GM21381 (cell line): ENCODE data around the gene TRIM52.
"Not testable (repeated sequence)": the region's sequence is repeated elsewhere in the genome, so short reads cannot be mapped to it uniquely, and the experiment has no call there.

ENCODE experiments used
- ATAC-seq: cut with Tn5 transposase; IDR thresholded peaks from one replicate; pipeline ENCODE4 v1.9.1; 2021; ENCODE audit warnings: mild to moderate bottlenecking, moderate library complexity; ENCODE audit not compliant: unreplicated experiment

Gene TRIM52

GRCh38 chr5:181217111-181217802 is 43.7 kb downstream of the TRIM52 start:
- ATAC-seq: no peak

GRCh38 chr5:181215997-181216989 is 44.6 kb downstream of the TRIM52 start:
- ATAC-seq: no peak

DNA sequence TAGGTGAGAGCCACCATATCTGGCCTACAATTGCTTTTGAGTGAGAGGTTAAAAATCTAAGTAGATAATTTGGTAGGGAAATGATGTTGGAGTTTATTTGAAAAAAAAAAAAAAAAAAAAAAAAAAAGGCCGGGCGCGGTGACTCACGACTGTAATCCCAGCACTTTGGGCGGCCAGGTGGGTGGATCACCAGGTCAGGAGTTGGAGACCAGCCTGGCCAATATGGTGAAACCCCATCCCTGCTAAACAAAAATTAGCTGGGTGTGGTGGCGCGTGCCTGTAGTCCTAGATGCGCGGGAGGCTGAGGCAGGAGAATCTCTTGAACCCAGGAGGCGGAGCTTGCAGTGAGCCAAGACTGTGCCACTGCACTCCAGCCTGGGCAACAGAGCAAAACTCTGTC is 46.7 kb downstream of the TRIM52 start:
- not testable (repeated sequence) for ATAC-seq

DNA sequence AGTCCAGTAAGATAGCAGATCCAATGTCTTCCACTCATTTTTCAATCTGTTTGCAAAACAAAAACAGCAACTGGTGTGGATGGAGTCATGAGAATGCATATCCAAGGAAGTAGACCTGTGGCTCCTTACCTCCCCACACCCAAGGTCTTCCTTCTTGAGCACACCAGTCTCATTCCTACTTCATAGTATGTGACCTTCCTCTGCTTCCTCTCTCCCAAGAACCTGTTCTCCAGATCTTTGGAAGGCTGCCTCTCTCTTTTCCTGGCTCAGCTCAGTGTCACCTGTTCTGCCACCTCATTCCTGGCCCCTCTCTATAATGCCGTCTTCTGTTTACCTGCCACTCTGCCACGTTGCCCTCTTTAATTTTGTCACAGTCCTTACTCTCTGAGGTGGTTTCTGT is 48.0 kb downstream of the TRIM52 start:
- ATAC-seq: no peak

DNA sequence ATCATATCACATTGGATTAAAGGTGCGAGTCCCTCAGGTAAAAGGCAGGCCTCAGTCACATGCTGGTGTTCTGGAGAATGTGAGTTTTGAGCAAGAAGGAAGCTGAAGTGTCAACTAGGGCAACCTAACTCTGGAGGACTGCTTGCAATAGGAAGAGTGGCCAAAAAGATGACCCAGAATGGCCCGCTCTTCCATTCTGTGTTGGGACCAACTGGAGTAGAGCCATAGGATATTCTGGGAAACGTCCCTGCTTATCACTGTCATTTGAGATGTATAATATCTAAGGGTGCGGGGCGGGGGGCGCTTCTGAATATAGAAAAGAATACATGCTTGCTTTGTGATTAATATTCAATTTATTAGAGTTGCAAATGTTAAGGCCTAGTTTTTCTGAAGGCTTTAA is 48.9 kb downstream of the TRIM52 start:
- no peak for ATAC-seq

DNA sequence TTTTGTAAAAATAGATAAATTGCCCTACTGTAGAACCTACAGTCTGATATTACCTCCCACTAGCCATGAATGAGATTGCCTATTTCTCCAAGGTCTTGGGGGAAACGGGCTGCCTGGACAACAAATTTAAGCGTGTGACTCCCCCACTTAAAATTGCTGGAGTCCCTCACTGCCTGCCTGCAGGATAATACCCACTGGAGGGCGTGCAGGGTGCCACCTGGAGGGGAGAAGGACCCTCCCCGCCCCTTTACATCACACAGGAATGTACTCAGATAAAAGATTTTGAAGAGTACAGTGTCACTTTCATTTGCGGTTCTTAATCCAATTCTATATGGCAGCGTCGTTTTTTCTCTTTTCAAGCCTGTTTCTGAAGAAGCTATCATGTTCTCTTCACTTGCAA is 49.7 kb downstream of the TRIM52 start:
- ATAC-seq: no peak

DNA sequence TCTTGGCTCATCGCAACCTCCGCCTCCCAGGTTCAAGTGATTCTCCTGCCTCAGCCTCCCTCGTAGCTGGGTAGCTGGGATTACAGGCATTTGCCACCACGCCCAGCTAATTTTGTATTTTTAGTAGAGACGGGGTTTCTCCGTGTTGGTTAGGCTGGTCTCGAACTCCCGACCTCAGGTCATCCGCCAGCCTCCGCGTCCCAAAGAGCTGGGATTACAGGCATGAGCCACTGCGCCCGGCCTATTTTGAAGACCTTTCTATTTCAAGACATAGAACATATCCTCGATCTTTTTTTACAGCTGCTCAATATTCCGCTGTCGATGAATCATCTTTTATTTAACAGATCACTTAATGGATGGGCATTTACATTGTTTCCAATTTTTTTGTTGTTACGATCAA is 50.2 kb downstream of the TRIM52 start:
- ATAC-seq: not testable (repeated sequence)

DNA sequence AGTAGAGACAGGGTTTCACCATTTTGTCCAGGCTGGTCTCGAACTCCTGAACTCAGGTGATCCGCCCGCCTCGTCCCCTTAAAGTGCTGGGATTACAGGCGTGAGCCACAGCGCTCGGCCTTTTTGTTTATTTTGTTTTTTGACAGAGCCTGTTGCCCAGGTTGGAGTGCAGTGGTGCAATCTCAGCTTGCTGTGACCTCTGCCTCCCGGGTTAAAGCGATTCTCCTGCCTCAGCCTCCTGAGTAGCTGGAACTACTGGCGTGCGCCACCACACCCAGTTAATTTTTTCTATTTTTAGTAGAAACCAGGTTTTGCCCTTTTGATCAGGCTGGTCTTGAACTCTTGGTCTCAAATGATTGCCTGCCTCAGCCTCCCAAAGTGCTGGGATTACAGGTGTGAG is 50.8 kb downstream of the TRIM52 start:
- ATAC-seq: not testable (repeated sequence)

DNA sequence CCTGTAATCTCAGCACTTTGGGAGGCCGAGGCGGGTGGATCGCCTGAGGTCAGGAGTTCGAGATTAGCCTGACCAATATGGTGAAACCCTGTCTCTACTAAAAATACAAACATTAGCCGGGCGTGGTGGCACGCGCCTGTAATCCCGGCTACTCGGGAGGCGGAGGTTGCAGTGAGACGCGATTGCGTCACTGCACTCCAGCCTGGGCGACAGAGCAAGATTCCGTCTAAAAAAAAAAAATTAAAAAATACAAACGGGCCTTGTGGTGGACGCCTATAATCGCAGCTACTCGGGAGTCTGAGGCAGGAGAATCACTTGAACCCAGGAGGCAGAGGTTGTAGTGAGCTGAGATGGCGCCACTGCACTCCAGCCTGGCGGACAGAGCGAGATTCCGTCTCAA is 51.9 kb downstream of the TRIM52 start:
- ATAC-seq: not testable (repeated sequence)

GRCh38 chr5:181207960-181208253 is 53.0 kb downstream of the TRIM52 start:
- no peak for ATAC-seq

DNA sequence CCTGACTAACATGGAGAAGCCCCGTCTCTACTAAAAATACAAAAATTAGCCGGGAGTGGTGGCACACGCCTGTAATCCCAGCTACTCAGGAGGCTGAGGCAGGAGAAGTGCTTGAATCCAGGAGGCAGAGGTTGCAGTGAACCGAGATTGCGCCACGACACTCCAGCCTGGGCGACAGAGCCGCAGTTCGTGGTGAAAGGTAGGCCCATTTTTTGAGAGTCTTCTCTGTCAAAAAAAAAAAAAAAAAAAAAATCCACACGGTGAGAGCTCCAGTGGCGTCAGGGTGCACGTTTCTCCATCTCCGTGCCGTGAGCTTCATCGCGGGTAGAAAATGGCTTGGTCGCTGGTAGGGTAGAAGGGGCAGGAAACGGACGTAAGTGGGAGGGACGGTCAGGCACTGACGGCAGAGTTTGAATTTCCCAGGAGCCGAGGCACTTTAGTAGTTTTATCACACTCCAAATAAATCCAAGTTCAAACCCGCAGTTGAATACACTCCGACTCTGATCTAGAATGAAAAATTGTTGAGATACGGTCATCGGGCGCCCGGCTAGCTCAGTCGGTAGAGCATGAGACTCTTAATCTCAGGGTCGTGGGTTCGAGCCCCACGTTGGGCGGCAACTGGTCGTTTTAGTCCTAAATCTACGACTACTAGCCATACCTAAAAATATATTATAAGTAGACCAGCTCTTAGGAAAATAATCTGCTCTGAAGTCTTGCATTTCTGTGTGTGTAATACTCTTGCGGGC is 53.6 kb downstream of the TRIM52 start:
- ATAC-seq: peak; percentile 38

DNA sequence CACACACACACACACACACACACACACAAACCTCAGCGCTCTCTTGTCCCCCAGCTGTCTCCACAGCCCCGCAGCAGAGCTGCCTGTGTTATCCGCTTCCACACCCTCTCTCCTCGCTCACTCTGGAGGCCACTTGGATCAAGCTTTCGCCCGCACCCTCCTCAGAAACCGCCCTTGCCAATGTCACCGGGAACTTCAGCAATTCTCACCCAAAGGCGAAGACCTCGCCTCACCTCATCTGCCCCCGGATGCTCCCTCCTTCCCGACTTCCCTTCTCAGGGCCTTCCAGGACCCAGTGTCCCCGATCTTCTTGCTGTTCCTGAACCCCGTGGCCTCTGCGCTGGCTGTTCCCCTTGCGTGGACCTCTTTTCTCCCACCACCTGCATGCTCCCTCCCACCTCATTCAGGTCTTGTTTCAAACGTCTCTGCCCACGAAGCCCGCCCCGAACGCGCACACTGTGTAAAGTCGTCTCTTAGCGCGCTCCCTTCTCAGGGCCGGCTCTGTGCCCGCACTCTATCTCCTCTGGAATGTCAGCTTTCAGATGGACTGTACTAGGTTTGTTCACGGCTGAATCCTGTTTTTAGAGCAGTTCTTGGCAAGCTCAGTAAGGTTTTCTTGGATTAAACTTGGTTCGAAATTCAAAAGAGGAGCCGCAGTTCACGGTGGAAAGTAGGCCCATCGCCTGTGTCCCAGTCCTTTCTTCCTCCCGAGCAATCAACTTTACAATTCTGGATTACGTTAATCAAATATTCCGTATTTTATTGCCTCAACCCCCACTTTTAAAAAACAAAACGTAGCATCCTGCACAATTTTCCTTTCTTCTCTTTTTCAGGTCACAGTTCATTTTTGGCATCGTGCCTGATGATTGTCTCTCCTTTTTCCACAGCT is 54.9 kb downstream of the TRIM52 start:
- no peak for ATAC-seq
